HL-60 (cell line): Measurements from ENCODE around the gene RHBDL1.

ENCODE experiments used
- DNase-seq, 2 experiments: peaks; one replicate each; pipeline ENCODE4 v3.0.0-alpha.2; 2010 to 2020; ENCODE audit warnings: low read depth in 1 of 2, low spot score in 1 of 2
- H3K27ac ChIP-seq: fragments of 250-450 bp; sonication (Bioruptor Pico); replicated peaks from 2 replicates; pipeline ENCODE4 v1.5.1; 2020; ENCODE audit warnings: mild to moderate bottlenecking, moderate library complexity
- H3K27me3 ChIP-seq: fragments of 250-450 bp; sonication (Bioruptor Pico); 2 replicates; pipeline ENCODE4 v1.5.1; 2021; ENCODE audit warnings: mild to moderate bottlenecking, moderate library complexity; ENCODE audit not compliant: insufficient read depth, poor library complexity, severe bottlenecking
- H3K4me3 ChIP-seq: replicated peaks from 2 replicates; pipeline ENCODE4 v1.5.1; 2011; ENCODE audit warnings: mild to moderate bottlenecking, control low read depth, low read length; ENCODE audit not compliant: insufficient read depth
- GABPA ChIP-seq: IDR thresholded peaks from 2 replicates; pipeline ENCODE4 v1.6.1; 2012; ENCODE audit warnings: low read depth
- POLR2AphosphoS5 ChIP-seq: IDR thresholded peaks from 2 replicates; pipeline ENCODE4 v1.6.1; 2012; ENCODE audit warnings: low read depth
- SPI1 ChIP-seq: IDR thresholded peaks from 2 replicates; pipeline ENCODE4 v1.6.1; 2012; ENCODE audit warnings: low read depth, mild to moderate bottlenecking, borderline replicate concordance
- TF ChIP-seq, protein P1 (sequence below): IDR thresholded peaks from one replicate; pipeline ENCODE4 v1.5.1; 2011; ENCODE audit warnings: low read length, control low read depth, inconsistent platforms; ENCODE audit not compliant: insufficient read depth
- TF ChIP-seq, protein P2 (sequence below): IDR thresholded peaks from 2 replicates; pipeline ENCODE4 v1.6.1; 2012; ENCODE audit warnings: low read depth; ENCODE audit not compliant: insufficient replicate concordance

RHBDL1 gene

DNA sequence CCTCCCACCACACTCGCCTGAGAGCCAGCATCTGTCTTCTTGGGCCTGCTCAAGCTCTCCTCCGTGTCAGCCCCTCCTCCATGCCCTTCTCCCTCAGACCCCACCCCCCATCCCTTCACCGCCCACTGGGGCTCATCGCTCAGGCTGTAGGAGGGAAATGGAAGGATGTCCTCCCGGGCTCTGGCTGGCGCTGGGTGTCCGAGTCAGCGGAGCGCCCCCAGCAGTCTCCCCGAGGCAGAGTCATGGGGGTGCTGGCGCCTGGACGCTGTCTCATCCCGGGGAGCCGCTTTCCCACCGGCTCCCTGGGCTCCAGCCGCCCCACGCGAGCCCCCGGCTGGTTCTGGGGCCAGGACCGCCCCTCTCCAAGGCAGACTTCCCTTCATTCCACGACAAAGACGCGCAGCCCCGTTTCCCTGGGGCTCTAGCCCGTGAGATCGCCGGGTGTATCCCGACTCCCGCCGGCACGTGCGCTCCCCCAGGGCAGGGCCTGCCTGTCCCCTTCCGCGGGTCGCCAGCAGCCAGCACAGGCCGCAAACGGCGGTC lies 45.0 kb downstream of the RHBDL1 start:
- no peak for TF ChIP-seq SPI1
- TF ChIP-seq, protein P1, sequence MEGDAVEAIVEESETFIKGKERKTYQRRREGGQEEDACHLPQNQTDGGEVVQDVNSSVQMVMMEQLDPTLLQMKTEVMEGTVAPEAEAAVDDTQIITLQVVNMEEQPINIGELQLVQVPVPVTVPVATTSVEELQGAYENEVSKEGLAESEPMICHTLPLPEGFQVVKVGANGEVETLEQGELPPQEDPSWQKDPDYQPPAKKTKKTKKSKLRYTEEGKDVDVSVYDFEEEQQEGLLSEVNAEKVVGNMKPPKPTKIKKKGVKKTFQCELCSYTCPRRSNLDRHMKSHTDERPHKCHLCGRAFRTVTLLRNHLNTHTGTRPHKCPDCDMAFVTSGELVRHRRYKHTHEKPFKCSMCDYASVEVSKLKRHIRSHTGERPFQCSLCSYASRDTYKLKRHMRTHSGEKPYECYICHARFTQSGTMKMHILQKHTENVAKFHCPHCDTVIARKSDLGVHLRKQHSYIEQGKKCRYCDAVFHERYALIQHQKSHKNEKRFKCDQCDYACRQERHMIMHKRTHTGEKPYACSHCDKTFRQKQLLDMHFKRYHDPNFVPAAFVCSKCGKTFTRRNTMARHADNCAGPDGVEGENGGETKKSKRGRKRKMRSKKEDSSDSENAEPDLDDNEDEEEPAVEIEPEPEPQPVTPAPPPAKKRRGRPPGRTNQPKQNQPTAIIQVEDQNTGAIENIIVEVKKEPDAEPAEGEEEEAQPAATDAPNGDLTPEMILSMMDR, result peak; percentile 29
- DNase-seq, result peak in 1 of 2 experiments; percentile 61
- Histone ChIP-seq H3K27ac (peak overlapping the region; percentile 84), H3K4me3 (peak overlapping the region; percentile 52), H3K27me3 (peaks cover 5% of the 10 kb centered on the region)

DNA sequence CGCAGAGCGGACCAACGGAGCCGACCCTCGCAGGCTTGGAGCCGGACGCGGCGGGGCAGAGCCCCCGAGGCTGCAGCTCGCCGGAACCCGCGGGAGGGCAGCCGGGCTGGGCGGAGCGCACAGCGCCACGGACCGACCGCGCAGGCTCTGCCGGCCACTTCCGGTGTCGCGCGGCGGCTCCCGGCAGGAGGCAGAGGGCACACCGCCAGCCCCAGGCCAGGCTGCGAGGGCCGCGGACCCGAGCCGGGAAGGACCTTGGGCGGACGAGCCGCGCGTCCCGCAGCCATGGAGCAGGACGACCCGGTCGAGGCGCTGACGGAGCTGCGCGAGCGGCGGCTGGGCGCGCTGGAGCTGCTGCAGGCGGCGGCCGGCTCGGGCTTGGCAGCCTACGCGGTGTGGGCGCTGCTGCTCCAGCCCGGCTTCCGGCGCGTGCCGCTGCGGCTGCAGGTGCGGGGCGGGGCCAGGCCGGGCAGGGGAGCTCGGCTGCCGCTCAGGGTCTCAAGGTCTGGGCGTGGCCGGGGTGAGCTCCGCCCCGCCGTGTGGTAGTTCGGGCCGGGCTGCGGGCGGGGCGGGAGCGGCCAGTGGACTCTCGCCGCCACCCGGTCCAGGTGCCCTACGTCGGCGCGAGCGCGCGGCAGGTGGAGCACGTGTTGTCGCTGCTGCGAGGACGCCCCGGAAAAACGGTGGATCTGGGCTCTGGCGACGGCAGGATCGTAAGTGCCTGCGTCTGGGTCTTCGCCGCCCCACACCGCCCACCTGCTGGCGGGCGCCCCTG lies 45.7 kb downstream of the RHBDL1 start, which contains the start of gene ANTKMT:
TSS of gene ANTKMT (plus strand) at position 157 of the 775 bp plus-strand sequence. CDS start at position 286, 129 bp downstream.
- H3K27ac ChIP-seq, result peak within 1 kb of the TSS; percentile 84

DNA sequence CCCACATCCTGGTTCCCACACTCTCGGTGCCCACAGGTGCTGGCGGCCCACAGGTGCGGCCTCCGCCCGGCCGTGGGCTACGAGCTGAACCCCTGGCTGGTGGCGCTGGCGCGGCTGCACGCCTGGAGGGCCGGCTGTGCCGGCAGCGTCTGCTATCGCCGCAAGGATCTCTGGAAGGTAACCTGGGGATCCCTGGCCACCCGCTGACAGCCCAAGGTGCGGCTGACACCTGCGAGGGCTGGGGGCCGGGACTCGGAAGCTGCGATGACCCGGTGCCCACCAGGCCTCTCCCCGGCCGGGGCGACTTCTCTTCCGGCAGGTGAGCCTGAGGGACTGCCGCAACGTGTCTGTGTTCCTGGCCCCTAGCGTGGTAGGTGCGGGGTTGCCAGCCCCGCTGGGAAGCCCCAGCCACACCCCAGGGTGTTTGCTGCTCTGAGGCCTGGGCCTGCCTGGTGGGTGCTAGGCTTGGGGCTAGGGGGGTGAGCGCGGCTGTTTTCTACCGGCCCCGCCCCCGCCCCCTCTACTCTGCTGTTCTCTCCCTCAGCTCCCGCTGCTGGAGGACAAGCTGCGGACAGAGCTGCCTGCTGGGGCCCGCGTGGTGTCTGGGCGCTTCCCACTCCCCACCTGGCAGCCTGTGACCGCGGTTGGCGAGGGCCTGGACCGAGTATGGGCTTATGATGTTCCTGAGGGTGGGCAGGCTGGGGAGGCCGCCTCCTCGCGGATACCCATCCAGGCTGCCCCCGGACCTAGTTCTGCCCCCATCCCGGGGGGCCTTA lies 46.5 kb downstream of the RHBDL1 start:
- peak overlapping the region; percentile 49 for H3K27ac ChIP-seq
- no peak for DNase-seq
- TF ChIP-seq, protein P1, result no peak
- TF ChIP-seq, protein P2, sequence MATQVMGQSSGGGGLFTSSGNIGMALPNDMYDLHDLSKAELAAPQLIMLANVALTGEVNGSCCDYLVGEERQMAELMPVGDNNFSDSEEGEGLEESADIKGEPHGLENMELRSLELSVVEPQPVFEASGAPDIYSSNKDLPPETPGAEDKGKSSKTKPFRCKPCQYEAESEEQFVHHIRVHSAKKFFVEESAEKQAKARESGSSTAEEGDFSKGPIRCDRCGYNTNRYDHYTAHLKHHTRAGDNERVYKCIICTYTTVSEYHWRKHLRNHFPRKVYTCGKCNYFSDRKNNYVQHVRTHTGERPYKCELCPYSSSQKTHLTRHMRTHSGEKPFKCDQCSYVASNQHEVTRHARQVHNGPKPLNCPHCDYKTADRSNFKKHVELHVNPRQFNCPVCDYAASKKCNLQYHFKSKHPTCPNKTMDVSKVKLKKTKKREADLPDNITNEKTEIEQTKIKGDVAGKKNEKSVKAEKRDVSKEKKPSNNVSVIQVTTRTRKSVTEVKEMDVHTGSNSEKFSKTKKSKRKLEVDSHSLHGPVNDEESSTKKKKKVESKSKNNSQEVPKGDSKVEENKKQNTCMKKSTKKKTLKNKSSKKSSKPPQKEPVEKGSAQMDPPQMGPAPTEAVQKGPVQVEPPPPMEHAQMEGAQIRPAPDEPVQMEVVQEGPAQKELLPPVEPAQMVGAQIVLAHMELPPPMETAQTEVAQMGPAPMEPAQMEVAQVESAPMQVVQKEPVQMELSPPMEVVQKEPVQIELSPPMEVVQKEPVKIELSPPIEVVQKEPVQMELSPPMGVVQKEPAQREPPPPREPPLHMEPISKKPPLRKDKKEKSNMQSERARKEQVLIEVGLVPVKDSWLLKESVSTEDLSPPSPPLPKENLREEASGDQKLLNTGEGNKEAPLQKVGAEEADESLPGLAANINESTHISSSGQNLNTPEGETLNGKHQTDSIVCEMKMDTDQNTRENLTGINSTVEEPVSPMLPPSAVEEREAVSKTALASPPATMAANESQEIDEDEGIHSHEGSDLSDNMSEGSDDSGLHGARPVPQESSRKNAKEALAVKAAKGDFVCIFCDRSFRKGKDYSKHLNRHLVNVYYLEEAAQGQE, result no peak
- TF ChIP-seq POLR2AphosphoS5, result no peak
- TF ChIP-seq SPI1, result no peak
- TF ChIP-seq GABPA, result no peak
- H3K27me3 ChIP-seq, result no peaks in the 10 kb centered on the region
- H3K4me3 ChIP-seq, result peak overlapping the region; percentile 52

More for the DNA sequence above, 45.7 kb downstream of the RHBDL1 start, which contains the start of gene ANTKMT:
- TF ChIP-seq SPI1, result no peak
- TF ChIP-seq GABPA, result peak; percentile 85
- peak; percentile 75 for TF ChIP-seq POLR2AphosphoS5
- TF ChIP-seq, protein P2, result no peak
- TF ChIP-seq, protein P1, result no peak
- peaks cover 3% of the 10 kb centered on the region for H3K27me3 ChIP-seq
- peak; percentile 87 to 89 for DNase-seq
- peak within 1 kb of the TSS; percentile 52 for H3K4me3 ChIP-seq
